Adrenal gland (tissue), 5 donors: ENCODE data around the gene SBF2.

Experiments used
- POLR2A ChIP-seq, 2 donors: fragments of 450-650 bp; IDR thresholded peaks; one replicate each; pipeline ENCODE4 v1.6.1; 2017; ENCODE audit warnings: antibody characterized with exemption in 2 of 2, mild to moderate bottlenecking in 2 of 2, moderate library complexity in 1 of 2
- TF ChIP-seq, protein P1 (sequence below), 6 experiments: fragments of 450-650 bp in 4 of 6; fragments of 200-600 bp in 2 of 6; sonication (generic) in 1 of 6; IDR thresholded peaks; 1 replicate in 5 of 6; 2 replicates in 1 of 6; pipeline versions ENCODE4 v1.5.1 to v1.8.0; 2016 to 2021; ENCODE audit warnings: antibody characterized with exemption in 6 of 6, mild to moderate bottlenecking in 2 of 6, moderate library complexity in 1 of 6
- donor health status: DM: no; HTN: no; CAD: no.

GRCh38 chr11:9787981-9788521 is 506.0 kb downstream of the SBF2 start:
- TF ChIP-seq, protein P1, sequence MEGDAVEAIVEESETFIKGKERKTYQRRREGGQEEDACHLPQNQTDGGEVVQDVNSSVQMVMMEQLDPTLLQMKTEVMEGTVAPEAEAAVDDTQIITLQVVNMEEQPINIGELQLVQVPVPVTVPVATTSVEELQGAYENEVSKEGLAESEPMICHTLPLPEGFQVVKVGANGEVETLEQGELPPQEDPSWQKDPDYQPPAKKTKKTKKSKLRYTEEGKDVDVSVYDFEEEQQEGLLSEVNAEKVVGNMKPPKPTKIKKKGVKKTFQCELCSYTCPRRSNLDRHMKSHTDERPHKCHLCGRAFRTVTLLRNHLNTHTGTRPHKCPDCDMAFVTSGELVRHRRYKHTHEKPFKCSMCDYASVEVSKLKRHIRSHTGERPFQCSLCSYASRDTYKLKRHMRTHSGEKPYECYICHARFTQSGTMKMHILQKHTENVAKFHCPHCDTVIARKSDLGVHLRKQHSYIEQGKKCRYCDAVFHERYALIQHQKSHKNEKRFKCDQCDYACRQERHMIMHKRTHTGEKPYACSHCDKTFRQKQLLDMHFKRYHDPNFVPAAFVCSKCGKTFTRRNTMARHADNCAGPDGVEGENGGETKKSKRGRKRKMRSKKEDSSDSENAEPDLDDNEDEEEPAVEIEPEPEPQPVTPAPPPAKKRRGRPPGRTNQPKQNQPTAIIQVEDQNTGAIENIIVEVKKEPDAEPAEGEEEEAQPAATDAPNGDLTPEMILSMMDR (IDR thresholded peaks at IDR 0.05), result no peak
- TF ChIP-seq POLR2A (IDR thresholded peaks at IDR 0.05), result no peak
